Measurements from ENCODE around the gene CCDC3.

Gene CCDC3

DNA sequence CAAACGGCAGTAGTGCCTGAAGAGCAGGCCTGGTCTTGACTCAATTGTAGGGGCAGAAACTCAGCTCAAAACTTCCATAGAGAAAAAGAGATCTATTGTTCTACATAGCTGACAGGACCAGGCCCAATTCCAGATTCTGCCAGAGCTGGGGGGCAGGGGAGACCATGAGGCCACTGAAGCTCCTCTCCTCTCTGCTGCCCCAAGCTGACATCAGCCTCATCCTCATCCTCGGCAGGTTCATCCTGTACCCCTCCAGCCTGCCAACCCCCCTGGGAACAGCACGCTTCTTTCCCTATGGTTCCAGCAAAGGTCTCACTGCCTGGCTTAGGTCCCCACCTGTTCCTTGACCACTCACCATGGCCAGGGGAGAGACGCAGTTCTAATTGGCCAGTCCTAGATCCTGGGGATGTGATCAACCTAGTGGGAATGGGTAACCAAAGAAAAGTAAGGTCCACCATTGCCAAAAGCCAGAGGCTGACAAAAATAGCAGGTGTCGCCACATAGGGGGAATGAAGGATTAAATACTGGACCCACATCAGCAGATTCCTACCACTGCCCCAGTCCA, 42.9 kb downstream of the CCDC3 start:
- Histone ChIP-seq H3K9ac (ENCODE audit: low read length) (no peak overlapping the region), H3K4me1 (ENCODE audit: control insufficient read depth, insufficient read depth, low read length) (peaks cover 23% of the 10 kb centered on the region), H3K9me3 (ENCODE audit: control insufficient read depth, low read length) (no peaks in the 10 kb centered on the region), H3K4me3 (ENCODE audit: low read length) (no peak overlapping the region), H3K27me3 (ENCODE audit: control insufficient read depth, insufficient read depth, low read length) (no peaks in the 10 kb centered on the region), H3K36me3 (ENCODE audit: control insufficient read depth, insufficient read depth, low read length) (no peaks in the 10 kb centered on the region)

DNA sequence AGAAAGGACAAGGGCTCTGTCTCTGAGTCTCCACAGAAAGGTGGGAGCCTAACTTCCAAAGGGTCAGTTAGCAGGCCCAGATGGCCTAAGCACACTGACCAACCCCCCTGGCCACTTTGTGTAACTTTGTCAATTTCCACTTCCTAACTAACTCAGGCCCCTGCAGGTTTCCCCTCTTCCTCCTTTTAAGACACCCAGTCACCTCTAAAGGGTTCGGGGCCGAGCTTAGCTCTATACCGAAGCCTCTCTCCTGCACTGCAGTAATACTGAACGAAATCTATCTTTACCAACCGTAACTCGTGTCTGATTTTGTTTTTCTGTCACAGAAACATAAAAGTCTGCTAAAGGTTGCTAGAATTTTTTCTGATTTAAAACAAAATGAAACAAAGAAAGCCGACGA, 44.4 kb downstream of the CCDC3 start:
- H3K4me3 ChIP-seq (ENCODE audit: low read length) = no peak overlapping the region
- H3K36me3 ChIP-seq (ENCODE audit: control insufficient read depth, insufficient read depth, low read length) = no peaks in the 10 kb centered on the region
- H3K9me3 ChIP-seq (ENCODE audit: control insufficient read depth, low read length) = no peaks in the 10 kb centered on the region
- no peaks in the 10 kb centered on the region for H3K27me3 ChIP-seq (ENCODE audit: control insufficient read depth, insufficient read depth, low read length)
- H3K9ac ChIP-seq (ENCODE audit: low read length) = no peak overlapping the region
- peaks cover 23% of the 10 kb centered on the region for H3K4me1 ChIP-seq (ENCODE audit: control insufficient read depth, insufficient read depth, low read length)

DNA sequence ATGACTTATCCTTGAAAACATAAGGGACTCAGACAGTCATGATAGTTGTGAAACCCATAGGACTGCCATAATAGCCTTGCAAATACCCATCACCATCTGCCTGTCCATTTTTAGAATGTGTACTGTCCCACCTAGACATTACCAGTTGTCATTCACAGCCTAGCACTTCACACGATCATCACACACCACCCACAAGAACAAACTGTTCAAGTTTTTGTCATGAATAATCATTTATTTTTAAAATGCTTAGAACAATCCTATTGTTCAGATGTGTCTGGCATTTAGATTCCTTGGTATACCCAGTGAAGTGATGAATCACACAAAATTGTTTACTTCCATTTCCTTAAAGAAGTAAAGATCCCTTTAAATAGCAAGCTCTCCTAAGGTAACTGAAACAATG, 46.6 kb downstream of the CCDC3 start:
- H3K9ac ChIP-seq (ENCODE audit: low read length) = no peak overlapping the region
- no peaks in the 10 kb centered on the region for H3K27me3 ChIP-seq (ENCODE audit: control insufficient read depth, insufficient read depth, low read length)
- no peaks in the 10 kb centered on the region for H3K9me3 ChIP-seq (ENCODE audit: control insufficient read depth, low read length)
- H3K4me1 ChIP-seq (ENCODE audit: control insufficient read depth, insufficient read depth, low read length) = peaks cover 6% of the 10 kb centered on the region
- H3K36me3 ChIP-seq (ENCODE audit: control insufficient read depth, insufficient read depth, low read length) = no peaks in the 10 kb centered on the region
- no peak overlapping the region for H3K4me3 ChIP-seq (ENCODE audit: low read length)

DNA sequence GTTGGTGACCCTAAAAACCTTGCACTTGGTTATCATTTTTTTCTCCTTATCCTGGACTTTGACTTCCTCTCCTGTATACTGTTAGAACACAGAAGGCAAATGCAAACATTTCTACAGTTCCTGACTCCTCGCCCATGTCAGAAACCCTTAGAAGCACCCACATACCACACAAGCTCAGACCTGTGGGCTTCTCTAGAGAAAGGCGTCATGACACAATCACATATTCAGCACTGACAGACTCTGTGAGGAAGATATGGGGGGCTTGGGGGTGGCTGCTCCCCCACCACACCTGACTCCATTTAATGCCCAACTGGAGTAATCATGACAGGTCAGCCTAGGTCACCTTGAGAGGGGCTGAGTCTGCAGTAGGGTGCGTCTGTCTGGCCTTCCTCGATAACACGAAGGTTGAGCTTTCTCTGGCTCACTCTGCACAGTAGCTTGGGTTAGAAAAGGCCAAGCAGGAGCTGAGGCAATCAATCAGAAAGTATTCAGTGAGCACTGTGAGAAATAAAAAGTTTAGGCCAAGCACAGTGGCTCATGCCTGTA, 50.9 kb downstream of the CCDC3 start:
- Histone ChIP-seq H3K9ac (ENCODE audit: low read length) (no peak overlapping the region), H3K4me3 (ENCODE audit: low read length) (no peak overlapping the region), H3K27me3 (ENCODE audit: control insufficient read depth, insufficient read depth, low read length) (no peaks in the 10 kb centered on the region), H3K36me3 (ENCODE audit: control insufficient read depth, insufficient read depth, low read length) (no peaks in the 10 kb centered on the region), H3K9me3 (ENCODE audit: control insufficient read depth, low read length) (no peaks in the 10 kb centered on the region), H3K4me1 (ENCODE audit: control insufficient read depth, insufficient read depth, low read length) (no peaks in the 10 kb centered on the region)

DNA sequence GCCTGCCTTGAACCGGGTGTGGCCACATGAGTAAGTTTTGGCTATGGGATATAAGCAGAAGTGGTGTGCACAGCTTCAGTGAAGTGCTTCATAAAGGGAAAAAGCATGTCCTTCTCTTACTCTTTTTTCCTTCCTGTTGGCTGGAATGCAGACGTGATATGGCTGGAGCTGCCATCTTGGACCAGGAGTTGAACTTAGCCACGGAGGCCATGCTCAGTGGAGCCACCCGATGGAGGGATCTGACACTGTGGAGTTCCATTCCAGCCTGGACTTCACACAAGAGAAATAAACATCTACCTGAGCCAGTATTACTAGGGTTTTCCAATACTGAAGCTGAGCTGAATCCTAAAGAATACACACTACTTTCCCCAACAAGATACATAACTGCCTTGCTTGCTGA, 52.3 kb downstream of the CCDC3 start:
- Histone ChIP-seq H3K36me3 (ENCODE audit: control insufficient read depth, insufficient read depth, low read length) (no peaks in the 10 kb centered on the region), H3K9ac (ENCODE audit: low read length) (no peak overlapping the region), H3K9me3 (ENCODE audit: control insufficient read depth, low read length) (no peaks in the 10 kb centered on the region), H3K4me3 (ENCODE audit: low read length) (no peak overlapping the region), H3K27me3 (ENCODE audit: control insufficient read depth, insufficient read depth, low read length) (no peaks in the 10 kb centered on the region), H3K4me1 (ENCODE audit: control insufficient read depth, insufficient read depth, low read length) (no peaks in the 10 kb centered on the region)

DNA sequence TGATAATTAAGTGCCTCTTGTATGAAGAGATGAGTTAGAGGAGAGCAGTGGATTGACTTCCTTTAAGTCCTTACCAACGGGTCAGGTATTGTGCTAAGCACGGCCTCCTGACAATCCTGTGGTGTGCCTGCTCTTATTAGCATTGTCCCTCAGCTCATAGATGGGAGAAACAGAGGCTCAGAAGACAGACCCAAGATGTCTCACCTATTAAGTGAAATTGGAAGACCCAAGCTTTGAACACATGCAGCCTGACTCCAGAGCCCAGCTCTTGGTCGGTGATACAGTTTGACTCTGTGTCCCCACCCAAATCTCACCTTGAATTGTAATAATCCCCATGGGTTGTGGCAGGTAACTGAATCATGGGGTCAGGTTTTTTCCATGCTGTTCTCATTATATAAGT, 53.8 kb downstream of the CCDC3 start:
- no peaks in the 10 kb centered on the region for H3K27me3 ChIP-seq (ENCODE audit: control insufficient read depth, insufficient read depth, low read length)
- H3K36me3 ChIP-seq (ENCODE audit: control insufficient read depth, insufficient read depth, low read length) = no peaks in the 10 kb centered on the region
- no peak overlapping the region for H3K4me3 ChIP-seq (ENCODE audit: low read length)
- H3K4me1 ChIP-seq (ENCODE audit: control insufficient read depth, insufficient read depth, low read length) = no peaks in the 10 kb centered on the region
- no peak overlapping the region for H3K9ac ChIP-seq (ENCODE audit: low read length)
- no peaks in the 10 kb centered on the region for H3K9me3 ChIP-seq (ENCODE audit: control insufficient read depth, low read length)

DNA sequence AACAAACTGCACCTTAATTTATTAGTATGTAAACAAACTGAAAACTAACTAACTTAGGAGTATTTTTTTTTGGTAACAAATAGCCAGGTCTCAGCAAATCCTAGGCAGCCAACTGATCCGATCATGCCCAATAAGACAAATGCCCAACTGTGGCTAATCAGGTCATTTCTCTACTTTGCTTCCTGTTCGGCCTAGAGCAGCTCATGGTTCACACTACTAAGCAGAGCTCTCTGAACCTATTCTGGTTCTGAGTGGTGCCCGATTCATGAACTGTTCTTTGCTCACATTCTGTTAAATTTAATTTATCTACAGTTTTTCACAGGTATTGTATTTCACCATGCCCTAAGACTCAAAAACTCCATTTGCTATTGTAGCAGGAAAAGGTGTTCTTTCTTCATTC, 55.1 kb downstream of the CCDC3 start:
- H3K9ac ChIP-seq (ENCODE audit: low read length) = no peak overlapping the region
- H3K4me3 ChIP-seq (ENCODE audit: low read length) = no peak overlapping the region
- no peaks in the 10 kb centered on the region for H3K27me3 ChIP-seq (ENCODE audit: control insufficient read depth, insufficient read depth, low read length)
- no peaks in the 10 kb centered on the region for H3K4me1 ChIP-seq (ENCODE audit: control insufficient read depth, insufficient read depth, low read length)
- no peaks in the 10 kb centered on the region for H3K36me3 ChIP-seq (ENCODE audit: control insufficient read depth, insufficient read depth, low read length)
- no peaks in the 10 kb centered on the region for H3K9me3 ChIP-seq (ENCODE audit: control insufficient read depth, low read length)

DNA sequence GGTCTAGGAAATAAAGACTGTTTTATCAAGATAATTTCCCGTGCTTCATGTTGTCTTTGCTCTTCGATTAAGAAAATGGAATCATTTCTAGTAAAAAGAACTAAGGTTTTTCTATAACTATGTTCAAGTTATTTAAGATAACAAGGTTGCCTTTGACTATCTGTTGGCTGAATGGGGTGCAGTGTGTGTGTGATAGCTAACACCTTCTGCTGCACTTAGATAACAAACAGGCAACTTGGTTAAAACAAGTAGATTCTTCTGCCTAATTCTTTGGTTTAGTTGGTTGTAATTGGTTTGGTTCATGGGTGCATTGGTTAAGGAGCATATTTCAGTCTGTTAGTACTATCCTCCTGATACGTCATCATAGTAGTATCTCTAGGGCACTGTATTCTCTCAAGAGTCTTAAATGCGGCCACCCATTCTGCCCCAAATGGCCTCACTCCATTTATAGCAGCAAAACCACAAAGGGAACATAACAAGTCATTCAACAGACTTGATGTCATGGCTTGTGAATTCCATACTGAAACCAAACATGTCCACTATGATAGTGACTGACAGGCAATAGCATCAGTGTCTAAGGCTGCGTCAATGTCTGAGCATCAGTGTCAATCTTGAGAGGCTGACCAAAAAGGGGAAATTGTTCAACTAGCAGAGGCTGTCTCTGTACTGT, 55.7 kb downstream of the CCDC3 start:
- Histone ChIP-seq H3K4me3 (ENCODE audit: low read length) (no peak overlapping the region), H3K9me3 (ENCODE audit: control insufficient read depth, low read length) (no peaks in the 10 kb centered on the region), H3K9ac (ENCODE audit: low read length) (no peak overlapping the region), H3K36me3 (ENCODE audit: control insufficient read depth, insufficient read depth, low read length) (no peaks in the 10 kb centered on the region), H3K27me3 (ENCODE audit: control insufficient read depth, insufficient read depth, low read length) (no peaks in the 10 kb centered on the region), H3K4me1 (ENCODE audit: control insufficient read depth, insufficient read depth, low read length) (no peaks in the 10 kb centered on the region)

DNA sequence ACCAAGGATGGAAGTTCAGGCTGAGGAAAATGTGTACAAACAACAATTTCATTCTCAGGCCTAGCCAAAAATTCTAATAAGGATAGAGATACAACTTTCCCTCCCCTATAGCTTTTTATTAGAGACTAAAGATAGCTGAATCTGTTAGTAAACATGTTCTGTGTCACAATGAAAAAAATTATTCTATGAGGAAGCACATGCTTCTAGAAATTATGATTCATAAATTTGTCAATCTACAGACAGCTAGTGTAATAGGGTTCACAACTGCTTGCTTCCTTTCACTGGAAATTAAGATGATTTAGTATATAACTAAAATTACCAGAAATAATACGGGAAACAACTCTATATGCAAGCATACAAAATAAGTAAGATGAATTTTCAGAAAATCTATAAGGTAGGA, 56.6 kb downstream of the CCDC3 start:
- Histone ChIP-seq H3K27me3 (ENCODE audit: control insufficient read depth, insufficient read depth, low read length) (no peaks in the 10 kb centered on the region), H3K4me3 (ENCODE audit: low read length) (no peak overlapping the region), H3K4me1 (ENCODE audit: control insufficient read depth, insufficient read depth, low read length) (no peaks in the 10 kb centered on the region), H3K9ac (ENCODE audit: low read length) (no peak overlapping the region), H3K9me3 (ENCODE audit: control insufficient read depth, low read length) (no peaks in the 10 kb centered on the region), H3K36me3 (ENCODE audit: control insufficient read depth, insufficient read depth, low read length) (no peaks in the 10 kb centered on the region)

DNA sequence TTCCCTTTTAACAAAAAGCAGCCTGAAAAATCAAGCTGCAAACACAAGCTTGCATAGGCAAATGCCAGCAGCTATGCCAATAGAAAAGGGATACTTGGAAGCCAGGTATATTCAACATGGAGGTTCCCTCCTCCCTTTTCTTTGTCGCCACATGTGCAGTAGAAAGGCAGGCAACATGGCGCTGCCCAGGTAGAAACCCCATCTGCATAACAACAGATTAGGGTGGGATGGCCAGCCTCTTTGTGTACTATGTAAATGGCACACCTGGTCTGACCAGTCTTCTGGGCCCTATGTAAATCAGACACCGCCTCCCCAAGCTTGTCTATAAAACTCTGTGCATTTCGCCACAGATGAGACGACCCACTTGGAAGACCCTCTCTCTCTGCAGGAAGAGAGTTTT, 58.1 kb downstream of the CCDC3 start:
- no peak overlapping the region for H3K9ac ChIP-seq (ENCODE audit: low read length)
- H3K9me3 ChIP-seq (ENCODE audit: control insufficient read depth, low read length) = no peaks in the 10 kb centered on the region
- no peak overlapping the region for H3K4me3 ChIP-seq (ENCODE audit: low read length)
- no peaks in the 10 kb centered on the region for H3K4me1 ChIP-seq (ENCODE audit: control insufficient read depth, insufficient read depth, low read length)
- no peaks in the 10 kb centered on the region for H3K36me3 ChIP-seq (ENCODE audit: control insufficient read depth, insufficient read depth, low read length)
- no peaks in the 10 kb centered on the region for H3K27me3 ChIP-seq (ENCODE audit: control insufficient read depth, insufficient read depth, low read length)

DNA sequence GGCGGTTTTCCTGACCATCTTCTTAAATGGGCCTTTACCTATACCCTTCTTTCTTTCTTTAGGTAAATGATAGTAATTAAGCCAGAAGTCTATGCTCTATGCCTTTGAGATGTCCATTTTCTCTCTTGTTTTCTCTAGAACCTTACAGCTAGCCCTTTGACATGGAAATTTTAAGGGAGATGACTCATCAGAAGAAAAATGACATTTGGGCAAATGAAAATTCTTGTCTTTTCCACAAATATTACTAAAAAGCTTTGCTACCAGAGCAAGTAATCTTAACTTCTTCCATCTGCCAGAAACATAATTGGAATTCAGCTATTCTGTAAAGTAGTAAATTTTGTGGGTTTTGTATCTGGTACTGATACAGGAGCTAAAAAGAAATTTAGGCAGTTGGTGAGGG, 59.5 kb downstream of the CCDC3 start:
- Histone ChIP-seq H3K36me3 (ENCODE audit: control insufficient read depth, insufficient read depth, low read length) (no peaks in the 10 kb centered on the region), H3K27me3 (ENCODE audit: control insufficient read depth, insufficient read depth, low read length) (no peaks in the 10 kb centered on the region), H3K9me3 (ENCODE audit: control insufficient read depth, low read length) (no peaks in the 10 kb centered on the region), H3K4me1 (ENCODE audit: control insufficient read depth, insufficient read depth, low read length) (no peaks in the 10 kb centered on the region), H3K4me3 (ENCODE audit: low read length) (no peak overlapping the region), H3K9ac (ENCODE audit: low read length) (no peak overlapping the region)

DNA sequence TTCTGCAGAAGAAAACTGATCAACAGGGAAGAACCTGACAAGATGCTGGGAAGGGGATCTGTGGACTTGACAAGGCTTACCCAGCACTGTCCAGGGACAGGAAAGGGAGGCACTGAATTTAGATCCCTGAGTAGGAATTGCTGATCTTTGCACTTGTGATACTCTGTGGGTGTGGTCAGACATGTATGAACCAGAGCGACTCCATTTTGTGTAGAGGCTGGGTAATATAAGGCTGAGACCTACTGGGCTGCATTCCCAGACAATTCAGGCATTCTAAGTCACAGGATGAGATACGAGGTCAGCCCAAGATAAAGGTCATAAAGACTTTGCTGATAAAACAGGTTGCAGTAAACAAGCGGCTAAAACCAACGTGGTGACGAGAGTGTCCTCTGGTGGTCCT, 60.7 kb downstream of the CCDC3 start:
- no peaks in the 10 kb centered on the region for H3K27me3 ChIP-seq (ENCODE audit: control insufficient read depth, insufficient read depth, low read length)
- no peaks in the 10 kb centered on the region for H3K36me3 ChIP-seq (ENCODE audit: control insufficient read depth, insufficient read depth, low read length)
- H3K9me3 ChIP-seq (ENCODE audit: control insufficient read depth, low read length) = no peaks in the 10 kb centered on the region
- no peak overlapping the region for H3K9ac ChIP-seq (ENCODE audit: low read length)
- no peak overlapping the region for H3K4me3 ChIP-seq (ENCODE audit: low read length)
- no peaks in the 10 kb centered on the region for H3K4me1 ChIP-seq (ENCODE audit: control insufficient read depth, insufficient read depth, low read length)

Data from mucosa of stomach (tissue), 1 donor.